ENCODE measurements around the gene ADCYAP1R1. TPM values are rescaled to one million over a fixed set of nuclear protein-coding genes. Genes with fewer than 3 reads are reported as not detected.

Gene ADCYAP1R1
- total RNA-seq, 6 experiments from 2014 or later: 0.05 to 0.37 (median 0.29) TPM

DNA sequence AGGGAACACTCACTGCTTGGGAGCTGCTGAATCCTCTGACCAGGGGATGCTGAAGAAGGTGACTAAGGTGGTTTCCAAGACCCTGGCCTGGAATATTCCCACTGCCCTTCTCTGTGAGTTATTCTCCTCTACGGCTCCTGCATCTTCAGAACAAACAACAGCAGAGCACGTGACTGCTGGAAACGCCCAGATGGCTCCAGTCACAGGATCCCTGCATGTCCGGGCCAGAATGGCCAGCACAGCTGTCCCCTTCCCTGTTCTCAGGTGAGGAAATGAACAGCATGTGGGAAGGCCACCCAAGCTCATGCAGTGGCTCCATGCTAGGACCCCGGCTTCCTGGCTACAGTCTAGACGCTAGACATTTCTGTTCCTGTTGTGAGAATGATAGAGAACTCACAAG is 45.3 kb upstream of the ADCYAP1R1 start:
- WGBS (ENCODE audit: insufficient coverage, low coverage, low lambda C conversion rate, missing lambda C conversion rate): 40% methylated on average over 1 of the region's 6 CpGs
- Histone ChIP-seq H3K27ac (no peak overlapping the region), H3K36me3 (no peaks in the 10 kb centered on the region), H3K4me1 (no peaks in the 10 kb centered on the region), H3K4me3 (no peak overlapping the region), H3K9me3 (no peaks in the 10 kb centered on the region), H3K27me3 (no peaks in the 10 kb centered on the region)
- no peak for ATAC-seq
- no peak for DNase-seq
- intact Hi-C loops (cut with DNase I): no loop called here
- TF ChIP-seq, protein P1, sequence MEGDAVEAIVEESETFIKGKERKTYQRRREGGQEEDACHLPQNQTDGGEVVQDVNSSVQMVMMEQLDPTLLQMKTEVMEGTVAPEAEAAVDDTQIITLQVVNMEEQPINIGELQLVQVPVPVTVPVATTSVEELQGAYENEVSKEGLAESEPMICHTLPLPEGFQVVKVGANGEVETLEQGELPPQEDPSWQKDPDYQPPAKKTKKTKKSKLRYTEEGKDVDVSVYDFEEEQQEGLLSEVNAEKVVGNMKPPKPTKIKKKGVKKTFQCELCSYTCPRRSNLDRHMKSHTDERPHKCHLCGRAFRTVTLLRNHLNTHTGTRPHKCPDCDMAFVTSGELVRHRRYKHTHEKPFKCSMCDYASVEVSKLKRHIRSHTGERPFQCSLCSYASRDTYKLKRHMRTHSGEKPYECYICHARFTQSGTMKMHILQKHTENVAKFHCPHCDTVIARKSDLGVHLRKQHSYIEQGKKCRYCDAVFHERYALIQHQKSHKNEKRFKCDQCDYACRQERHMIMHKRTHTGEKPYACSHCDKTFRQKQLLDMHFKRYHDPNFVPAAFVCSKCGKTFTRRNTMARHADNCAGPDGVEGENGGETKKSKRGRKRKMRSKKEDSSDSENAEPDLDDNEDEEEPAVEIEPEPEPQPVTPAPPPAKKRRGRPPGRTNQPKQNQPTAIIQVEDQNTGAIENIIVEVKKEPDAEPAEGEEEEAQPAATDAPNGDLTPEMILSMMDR (IDR thresholded peaks at IDR 0.05): no peak
- no peak for TF ChIP-seq POLR2A (IDR thresholded peaks at IDR 0.05)

DNA sequence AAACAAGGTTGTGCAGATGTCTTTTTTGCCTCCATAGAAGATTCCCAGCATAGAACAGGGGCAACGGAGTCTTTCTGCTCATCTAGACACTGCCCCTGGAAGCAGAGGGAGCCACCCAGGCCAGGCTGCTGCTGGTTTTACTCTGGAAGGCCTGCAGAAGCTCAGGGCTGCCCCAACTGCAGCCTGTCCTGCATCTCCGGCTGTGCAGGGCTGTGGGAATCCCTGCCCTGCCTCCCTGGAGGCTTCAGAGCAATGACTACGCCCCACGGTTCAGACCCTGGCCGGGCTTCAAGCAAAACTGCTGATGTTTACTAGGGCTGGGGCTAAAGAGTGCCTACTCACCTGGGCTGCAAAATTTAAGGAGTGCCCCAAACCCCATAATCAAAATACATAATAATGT is 44.5 kb upstream of the ADCYAP1R1 start:
- TF ChIP-seq, protein P1 (IDR thresholded peaks at IDR 0.05): no peak
- TF ChIP-seq POLR2A (IDR thresholded peaks at IDR 0.05): no peak
- 50% methylated on average over 1 of the region's 5 CpGs for WGBS (ENCODE audit: insufficient coverage, low coverage, low lambda C conversion rate, missing lambda C conversion rate)
- no peaks in the 10 kb centered on the region for H3K4me1 ChIP-seq
- no peak for ATAC-seq
- intact Hi-C loops (cut with DNase I): no loop called here
- H3K27me3 ChIP-seq: no peaks in the 10 kb centered on the region
- H3K36me3 ChIP-seq: no peaks in the 10 kb centered on the region
- DNase-seq: no peak
- no peak overlapping the region for H3K4me3 ChIP-seq
- H3K27ac ChIP-seq: no peak overlapping the region
- H3K9me3 ChIP-seq: no peaks in the 10 kb centered on the region

DNA sequence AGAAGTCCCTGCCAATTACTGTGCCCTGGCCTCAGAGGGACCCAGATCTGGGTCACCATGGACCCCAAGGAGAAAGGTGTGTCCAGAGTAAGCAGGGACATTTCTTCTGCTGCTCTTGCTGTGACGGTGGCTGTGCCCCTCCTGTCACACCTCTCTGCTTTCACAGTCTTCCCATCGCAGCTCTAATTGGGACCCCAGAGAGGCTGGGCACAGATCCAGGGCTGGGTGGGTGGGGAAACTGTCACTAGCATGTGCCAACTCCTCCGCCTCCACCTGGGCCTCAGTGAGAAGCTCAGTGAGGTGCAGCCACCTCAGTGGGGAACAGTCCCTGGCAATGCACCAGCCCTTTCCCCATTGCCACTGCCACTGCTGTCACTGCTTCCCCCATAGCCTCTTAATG is 37.3 kb upstream of the ADCYAP1R1 start:
- WGBS (ENCODE audit: insufficient coverage, low coverage, low lambda C conversion rate, missing lambda C conversion rate): no CpG with 5 or more reads among the region's 3 CpGs
- TF ChIP-seq POLR2A (IDR thresholded peaks at IDR 0.05): no peak
- TF ChIP-seq, protein P1 (IDR thresholded peaks at IDR 0.05): no peak
- ATAC-seq (no peak), DNase-seq (no peak)
- intact Hi-C loops (cut with DNase I): loop anchor here in 1 of 2 donors (10.0 kb wide), 1 partner anchor 650 kb away; no protein-coding TSS in a partner anchor
- H3K36me3 ChIP-seq: no peaks in the 10 kb centered on the region
- H3K27me3 ChIP-seq: no peaks in the 10 kb centered on the region
- H3K27ac ChIP-seq: no peak overlapping the region
- no peak overlapping the region for H3K4me3 ChIP-seq
- no peaks in the 10 kb centered on the region for H3K4me1 ChIP-seq
- H3K9me3 ChIP-seq: no peaks in the 10 kb centered on the region

DNA sequence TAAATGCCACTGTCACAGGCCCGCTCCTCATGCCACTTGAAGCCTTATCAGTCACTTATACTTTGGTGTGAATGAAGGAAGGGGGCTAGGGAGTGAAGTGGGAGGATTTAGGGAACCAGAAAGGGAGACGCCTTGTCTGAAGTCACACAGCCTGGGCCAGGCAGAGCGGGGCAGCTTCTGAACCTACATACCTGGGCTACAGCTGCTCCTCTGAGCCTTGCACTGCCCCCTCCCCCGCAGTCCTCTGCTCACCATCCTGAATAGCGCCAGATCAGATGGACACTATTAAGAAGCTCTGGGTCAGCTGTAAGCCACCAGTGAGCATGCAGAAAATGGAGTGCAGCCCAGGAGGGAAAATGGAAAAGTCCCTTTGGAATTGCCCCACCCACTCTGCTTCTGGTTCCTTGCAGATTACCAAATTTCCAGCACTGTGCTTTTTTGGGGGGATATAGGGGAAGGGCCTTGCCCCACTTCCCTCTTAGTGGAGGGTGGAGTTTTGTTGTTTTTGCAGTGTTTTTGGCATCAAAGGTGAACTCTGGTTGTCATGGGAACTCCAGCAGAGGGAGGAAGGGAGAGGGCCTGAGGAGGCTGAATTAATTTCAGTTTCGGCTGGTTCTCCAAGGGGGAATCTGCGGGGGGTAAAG is 35.0 kb upstream of the ADCYAP1R1 start:
- Histone ChIP-seq H3K27ac (no peak overlapping the region), H3K4me1 (no peaks in the 10 kb centered on the region), H3K27me3 (no peaks in the 10 kb centered on the region), H3K4me3 (no peak overlapping the region), H3K9me3 (no peaks in the 10 kb centered on the region), H3K36me3 (no peaks in the 10 kb centered on the region)
- DNase-seq: no peak
- 43% methylated on average over 2 of the region's 7 CpGs for WGBS (ENCODE audit: insufficient coverage, low coverage, low lambda C conversion rate, missing lambda C conversion rate)
- TF ChIP-seq, protein P1 (IDR thresholded peaks at IDR 0.05): no peak
- TF ChIP-seq POLR2A (IDR thresholded peaks at IDR 0.05): no peak
- intact Hi-C loops (cut with DNase I): loop anchor here in 1 of 2 donors (10.0 kb wide), 1 partner anchor 648 kb away; no protein-coding TSS in a partner anchor
- ATAC-seq: no peak

Measured in right lobe of liver (tissue), 6 donors.